LNCaP clone FGC (cell line): ENCODE measurements around the gene LILRB3.
"Not testable (repeated sequence)": the region's sequence is repeated elsewhere in the genome, so short reads cannot be mapped to it uniquely, and the experiment has no call there.

Source experiments
- DNase-seq: peaks from one replicate; pipeline ENCODE4 v3.0.0-alpha.2; 2011; ENCODE audit warnings: low read depth
- H3K4me3 ChIP-seq: 2 replicates; pipeline ENCODE4 v1.5.1; 2011; ENCODE audit warnings: mild to moderate bottlenecking, low read depth, low read length, control low read depth
- CTCF ChIP-seq: IDR thresholded peaks from 2 replicates; pipeline ENCODE4 v1.5.1; 2012; ENCODE audit warnings: mild to moderate bottlenecking; ENCODE audit not compliant: control insufficient read depth, insufficient read depth; ENCODE audit errors: extremely low read depth

LILRB3 gene

GRCh38 chr19:54204767-54205468 lies 17.9 kb downstream of the LILRB3 start:
- no peak overlapping the region for H3K4me3 ChIP-seq
- TF ChIP-seq CTCF = no peak

DNA sequence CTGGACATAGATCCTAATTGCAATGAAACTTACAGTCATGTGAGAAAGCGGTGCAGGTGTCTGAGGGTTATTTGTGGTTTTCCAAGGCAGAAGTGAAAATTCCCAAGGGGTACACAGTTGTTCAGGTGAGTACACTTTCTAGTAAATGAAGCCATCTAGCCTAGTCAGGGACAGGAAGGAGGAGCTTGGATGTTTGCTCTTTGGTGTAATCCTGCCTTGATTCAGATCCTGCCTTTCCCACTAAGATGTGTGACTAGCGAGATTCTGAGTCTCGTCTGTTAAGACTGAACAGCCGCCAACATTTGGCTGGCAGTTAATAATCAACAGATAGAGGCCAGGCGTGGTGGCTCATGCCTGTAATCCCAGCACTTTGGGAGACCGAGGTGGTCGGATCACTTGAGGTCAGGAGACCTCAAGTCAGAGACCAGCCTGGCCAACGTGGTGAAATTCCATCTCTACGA lies 19.6 kb downstream of the LILRB3 start:
- no peak for TF ChIP-seq CTCF
- H3K4me3 ChIP-seq = peak overlapping the region; percentile 72
- peak; percentile 68 for DNase-seq

More at GRCh38 chr19:54204767-54205468, 17.9 kb downstream of the LILRB3 start:
- DNase-seq = no peak

DNA sequence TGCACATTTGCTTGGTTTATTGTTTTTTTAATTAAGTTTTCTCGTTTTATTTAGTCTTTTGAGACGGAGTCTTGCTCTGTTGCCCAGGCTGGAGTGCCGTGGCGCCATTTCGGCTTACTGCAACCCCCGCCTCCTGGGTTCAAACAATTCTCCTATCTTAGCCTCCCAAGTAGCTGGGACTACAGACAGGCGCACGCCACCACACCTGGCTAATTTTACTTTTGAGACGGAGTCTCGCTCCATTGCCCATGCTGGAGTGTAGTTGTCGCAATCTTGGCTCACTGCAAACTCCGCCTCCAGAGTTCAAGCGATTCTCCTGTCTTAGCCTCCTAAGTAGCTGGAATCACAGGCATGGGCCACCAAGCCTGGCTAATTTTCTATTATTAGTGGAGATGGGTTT lies 20.8 kb downstream of the LILRB3 start:
- no peak for DNase-seq
- peak overlapping the region; percentile 72 for H3K4me3 ChIP-seq
- TF ChIP-seq CTCF = no peak

- no peak for DNase-seq
- TF ChIP-seq CTCF = no peak
- H3K4me3 ChIP-seq = peak overlapping the region; percentile 72
Observed at GRCh38 chr19:54201172-54201701, 21.6 kb downstream of the LILRB3 start.

DNA sequence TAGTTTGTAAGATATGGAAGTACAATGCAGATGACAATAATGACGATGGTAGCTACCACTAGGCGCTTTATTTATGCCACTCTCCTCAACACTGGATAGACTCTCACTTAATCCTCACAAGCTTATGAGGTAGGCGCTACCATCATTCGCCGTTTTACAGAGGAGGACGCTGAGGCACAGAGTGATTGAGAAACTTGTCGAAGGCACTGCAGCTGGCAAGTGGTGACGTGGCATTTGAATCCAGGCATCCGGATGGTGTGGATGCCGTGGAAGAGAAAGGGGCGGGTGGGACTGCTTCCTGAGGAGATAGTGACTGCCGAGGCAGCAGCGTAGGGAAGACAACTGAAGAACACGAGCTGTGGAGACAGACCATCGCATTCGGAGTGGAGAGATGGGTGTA lies 23.4 kb downstream of the LILRB3 start:
- no peak overlapping the region for H3K4me3 ChIP-seq
- no peak for TF ChIP-seq CTCF
- DNase-seq = no peak

DNA sequence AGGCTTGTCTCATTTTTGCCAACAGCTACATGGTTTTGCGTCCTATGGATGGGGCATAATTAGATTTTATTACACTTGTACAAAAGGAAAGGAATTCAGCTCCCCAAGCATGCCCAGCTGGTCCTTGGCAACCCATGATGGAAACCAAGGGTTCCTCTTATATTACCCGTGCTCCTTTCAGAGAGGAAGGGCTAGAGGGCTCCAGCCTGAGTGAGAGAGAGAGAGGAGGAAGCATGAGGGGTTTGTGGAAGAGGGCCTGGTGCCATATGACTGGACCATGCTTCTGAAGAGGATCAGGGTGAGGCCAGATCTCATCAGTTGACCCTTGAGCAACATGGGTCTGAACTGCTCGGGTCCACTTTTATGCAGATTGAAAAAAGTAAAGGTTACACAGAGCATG lies 25.7 kb downstream of the LILRB3 start:
- DNase-seq = no peak
- TF ChIP-seq CTCF = no peak
- no peak overlapping the region for H3K4me3 ChIP-seq

DNA sequence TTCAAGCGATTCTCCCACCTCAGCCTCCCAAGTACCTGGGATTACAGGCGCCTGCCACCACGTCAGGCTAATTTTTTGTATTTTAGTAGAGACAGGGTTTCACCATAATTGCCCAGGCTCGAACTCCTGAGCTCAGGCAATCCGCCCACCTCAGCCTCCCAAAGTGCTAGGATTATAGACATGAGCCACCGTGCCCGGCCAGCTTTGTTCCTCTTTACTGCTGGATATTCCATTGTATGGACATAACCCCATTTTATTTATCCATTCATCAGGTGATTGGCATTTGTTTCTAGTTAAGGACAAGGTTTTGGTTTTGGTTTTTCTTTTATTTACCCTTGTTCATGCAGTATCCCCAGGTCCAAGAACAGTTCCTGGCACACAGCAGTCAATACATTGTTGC lies 26.3 kb downstream of the LILRB3 start:
- H3K4me3 ChIP-seq = no peak overlapping the region
- TF ChIP-seq CTCF = no peak
- no peak for DNase-seq

DNA sequence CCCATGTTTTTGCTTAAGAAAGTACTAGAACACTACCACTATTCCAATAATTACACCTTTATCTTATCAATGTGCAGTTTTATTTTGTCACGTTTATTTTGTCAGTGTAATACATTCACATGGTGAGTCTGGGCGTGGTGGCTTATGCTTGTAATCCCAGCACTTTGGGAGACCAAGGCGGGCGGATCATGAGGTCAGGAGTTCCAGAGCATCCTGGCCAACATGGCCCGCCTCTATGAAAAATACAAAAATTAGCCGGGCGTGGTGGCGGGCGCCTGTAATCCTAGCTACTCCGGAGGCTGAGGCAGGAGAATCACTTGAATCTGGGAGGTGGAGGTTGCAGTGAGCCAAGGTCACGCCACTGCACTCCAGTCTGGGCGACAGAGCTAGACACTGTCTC lies 28.3 kb downstream of the LILRB3 start:
- not testable (repeated sequence) for DNase-seq, H3K4me3 ChIP-seq
